SK-N-SH (cell line): Measurements from ENCODE around the gene TRIM16. TPM values are rescaled to one million over a fixed set of nuclear protein-coding genes. Genes with fewer than 3 reads are reported as not detected.

ENCODE experiments used
- CTCF ChIA-PET: fragments of 300-600, 350-600 bp; formaldehyde crosslinking; extraction: SDS; loops from one replicate; lab custom pipeline; 2021; lab: Yijun Ruan, JAX
- POLR2A ChIA-PET: fragments of 350-600 bp; sonication (Branson Sonifier 250); formaldehyde crosslinking; extraction: SDS; loops from one replicate; lab custom pipeline; 2020; ENCODE audit warnings: antibody characterized with exemption, inconsistent platforms; lab: Yijun Ruan, JAX
- DNase-seq: peaks from one replicate; pipeline ENCODE4 v3.0.0; 2012
- H2AFZ ChIP-seq: fragments of 200-600 bp; sonication (generic); 2 replicates; pipeline ENCODE4 v1.8.1; 2016; ENCODE audit warnings: antibody characterized with exemption, mild to moderate bottlenecking, low read depth
- H3F3A ChIP-seq: fragments of 200-600 bp; sonication (generic); replicated peaks from 2 replicates; pipeline ENCODE3; 2016; ENCODE audit warnings: antibody characterized with exemption, mild to moderate bottlenecking; ENCODE audit not compliant: insufficient read depth
- H3K27ac ChIP-seq, 2 experiments: fragments of 200-500 bp in 1 of 2; fragments of 200-600 bp in 1 of 2; sonication (Bioruptor generic) in 1 of 2; sonication (generic), shearing (Covaris generic) in 1 of 2; 2 replicates each; pipeline versions ENCODE4 v1.5.1 to v1.6.1; 2014 to 2016; ENCODE audit warnings: low read depth in 2 of 2, inconsistent platforms in 1 of 2, low read length in 1 of 2, mild to moderate bottlenecking in 1 of 2, mixed read lengths in 1 of 2
- H3K27me3 ChIP-seq: fragments of 200-600 bp; sonication (generic), shearing (Covaris generic); 2 replicates; pipeline ENCODE4 v1.6.1; 2016; ENCODE audit warnings: mixed run types; ENCODE audit not compliant: insufficient read depth
- H3K36me3 ChIP-seq, 2 experiments: fragments of 200-500 bp in 1 of 2; fragments of 200-600 bp in 1 of 2; sonication (Bioruptor generic) in 1 of 2; sonication (generic) in 1 of 2; replicated peaks in 1 of 2; 2 replicates each; pipeline versions ENCODE3 to v1.5.1; 2014 to 2016; ENCODE audit warnings: low read length in 1 of 2, mild to moderate bottlenecking in 1 of 2; ENCODE audit not compliant: insufficient read depth in 2 of 2, control insufficient read depth in 1 of 2
- H3K4me1 ChIP-seq, 2 experiments: fragments of 200-500 bp in 1 of 2; fragments of 200-600 bp in 1 of 2; sonication (Bioruptor generic) in 1 of 2; sonication (generic), shearing (Covaris generic) in 1 of 2; 2 replicates each; pipeline versions ENCODE4 v1.5.1 to v1.6.1; 2014 to 2016; ENCODE audit warnings: low read depth in 1 of 2, low read length in 1 of 2, mixed run types in 1 of 2; ENCODE audit not compliant: insufficient read depth in 2 of 2, control insufficient read depth in 1 of 2
- H3K4me2 ChIP-seq: fragments of 200-600 bp; sonication (generic), shearing (Covaris generic); 2 replicates; pipeline ENCODE4 v1.6.1; 2017; ENCODE audit warnings: mixed run types
- H3K4me3 ChIP-seq, 2 experiments: fragments of 200-500 bp in 1 of 2; fragments of 200-600 bp in 1 of 2; sonication (Bioruptor generic) in 1 of 2; sonication (generic), shearing (Covaris generic) in 1 of 2; 2 replicates each; pipeline versions ENCODE4 v1.5.1 to v1.8.1; 2014 to 2016; ENCODE audit warnings: low read depth in 2 of 2, inconsistent platforms in 1 of 2, low read length in 1 of 2, mild to moderate bottlenecking in 1 of 2, mixed read lengths in 1 of 2, moderate library complexity in 1 of 2
- H3K79me2 ChIP-seq: fragments of 200-600 bp; sonication (generic); 2 replicates; pipeline ENCODE4 v1.8.1; 2017; ENCODE audit warnings: mild to moderate bottlenecking; ENCODE audit not compliant: insufficient read depth
- H3K9ac ChIP-seq: fragments of 200-600 bp; sonication (generic); 2 replicates; pipeline ENCODE4 v1.6.1; 2017; ENCODE audit warnings: mixed run types
- H3K9me2 ChIP-seq: fragments of 200-600 bp; sonication (generic); 2 replicates; pipeline ENCODE4 v1.6.1; 2017; ENCODE audit warnings: mixed run types
- H3K9me3 ChIP-seq: fragments of 200-600 bp; sonication (generic); 2 replicates; pipeline ENCODE4 v1.6.1; 2017; ENCODE audit warnings: mixed run types, mild to moderate bottlenecking, moderate library complexity
- H4K20me1 ChIP-seq: fragments of 200-600 bp; sonication (generic); 2 replicates; pipeline ENCODE4 v1.6.1; 2017; ENCODE audit warnings: mild to moderate bottlenecking, mixed run types; ENCODE audit not compliant: insufficient read depth
- FOSL2 ChIP-seq: IDR thresholded peaks from 2 replicates; pipeline ENCODE4 v1.4.0; 2012; ENCODE audit warnings: low read depth, mild to moderate bottlenecking, moderate library complexity, borderline replicate concordance
- FOXJ3 ChIP-seq: sonication (generic); formaldehyde crosslinking; IDR thresholded peaks from 2 replicates; pipeline ENCODE4 v1.5.1; 2020; ENCODE audit warnings: mild to moderate bottlenecking, missing genetic modification reagents
- JUND ChIP-seq: IDR thresholded peaks from 2 replicates; pipeline ENCODE4 v1.4.0; 2012
- NFIC ChIP-seq: IDR thresholded peaks from 2 replicates; pipeline ENCODE4 v1.4.0; 2012; ENCODE audit warnings: borderline replicate concordance
- POLR2AphosphoS5 ChIP-seq: IDR thresholded peaks from 2 replicates; pipeline ENCODE4 v1.6.1; 2012; ENCODE audit warnings: low read depth, low read length
- RCOR1 ChIP-seq: fragments of 150-350 bp; IDR thresholded peaks from 2 replicates; pipeline ENCODE4 v1.6.1; 2017; ENCODE audit warnings: antibody characterized with exemption, low read length
- TCF12 ChIP-seq: IDR thresholded peaks from 2 replicates; pipeline ENCODE4 v1.4.0; 2012
- YY1 ChIP-seq: IDR thresholded peaks from 2 replicates; pipeline ENCODE4 v1.4.0; 2012; ENCODE audit warnings: low read depth, mild to moderate bottlenecking
- WGBS: methylation state at CpG from one replicate; pipeline ENCODE4 v1.1.6; 2017; ENCODE audit warnings: low lambda C conversion rate; 5-methylcytosine and 5-hydroxymethylcytosine counted together
- polyA plus RNA-seq, 3 experiments: library from polyadenylated mRNA; depleted of rRNA; stranded (reverse); fragments of >200 nt; gene quantifications; 2 replicates each; pipeline ENCODE4 v1.2.3, GENCODE V29; 2012
- TF ChIP-seq, protein P1 (sequence below): IDR thresholded peaks from 2 replicates; pipeline ENCODE4 v1.4.0; 2012; ENCODE audit warnings: low read depth, borderline replicate concordance
- TF ChIP-seq, protein P2 (sequence below): IDR thresholded peaks from 2 replicates; pipeline ENCODE4 v1.4.0; 2012; ENCODE audit warnings: low read depth, borderline replicate concordance
- TF ChIP-seq, protein P3 (sequence below): IDR thresholded peaks from 2 replicates; pipeline ENCODE4; 2012

Gene TRIM16
- polyA plus RNA-seq, 1 of the 3 experiments (the other 2 are of a cell fraction): 24.8 TPM

DNA sequence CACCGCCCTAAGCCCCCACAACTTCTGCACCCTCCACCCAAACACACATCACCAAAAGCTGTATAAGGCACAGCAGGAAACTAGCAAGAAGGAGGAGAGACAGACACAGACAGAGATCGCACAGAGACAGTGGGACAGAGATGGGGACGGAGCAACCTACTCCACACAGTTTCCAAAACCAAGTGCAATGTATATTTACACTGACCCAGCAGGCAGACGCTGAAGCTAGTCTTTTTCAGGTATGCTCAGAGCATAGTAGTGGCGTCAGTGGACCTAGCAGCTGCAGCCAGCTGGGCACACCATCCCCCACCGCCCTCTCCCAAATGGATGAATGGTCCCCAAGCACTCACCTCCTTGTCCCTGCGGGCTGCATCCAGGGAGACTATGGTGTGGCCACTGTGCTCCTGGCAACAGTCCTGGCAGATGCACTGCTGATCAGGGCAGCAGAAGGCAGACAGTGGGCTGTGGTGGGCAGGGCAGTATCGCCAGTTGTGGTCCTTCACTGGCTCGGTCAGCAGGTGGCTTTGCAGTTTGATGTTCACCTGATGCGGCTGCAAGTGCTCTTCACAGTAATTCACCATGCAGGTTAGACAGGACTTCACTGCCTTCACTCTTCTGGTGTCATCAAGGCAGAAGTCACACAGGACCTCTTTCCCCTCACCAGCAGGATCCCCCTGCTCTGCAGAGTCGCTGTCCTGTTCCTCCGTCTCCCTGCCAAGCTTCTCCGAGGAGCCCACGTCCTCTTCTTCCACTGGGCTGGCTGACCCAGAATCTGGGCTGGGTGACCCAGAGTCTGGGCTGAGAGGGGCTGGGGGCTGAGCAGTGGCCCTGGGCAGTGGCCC, 33.1 kb downstream of the TRIM16 start (continued):
- TF ChIP-seq, protein P1, sequence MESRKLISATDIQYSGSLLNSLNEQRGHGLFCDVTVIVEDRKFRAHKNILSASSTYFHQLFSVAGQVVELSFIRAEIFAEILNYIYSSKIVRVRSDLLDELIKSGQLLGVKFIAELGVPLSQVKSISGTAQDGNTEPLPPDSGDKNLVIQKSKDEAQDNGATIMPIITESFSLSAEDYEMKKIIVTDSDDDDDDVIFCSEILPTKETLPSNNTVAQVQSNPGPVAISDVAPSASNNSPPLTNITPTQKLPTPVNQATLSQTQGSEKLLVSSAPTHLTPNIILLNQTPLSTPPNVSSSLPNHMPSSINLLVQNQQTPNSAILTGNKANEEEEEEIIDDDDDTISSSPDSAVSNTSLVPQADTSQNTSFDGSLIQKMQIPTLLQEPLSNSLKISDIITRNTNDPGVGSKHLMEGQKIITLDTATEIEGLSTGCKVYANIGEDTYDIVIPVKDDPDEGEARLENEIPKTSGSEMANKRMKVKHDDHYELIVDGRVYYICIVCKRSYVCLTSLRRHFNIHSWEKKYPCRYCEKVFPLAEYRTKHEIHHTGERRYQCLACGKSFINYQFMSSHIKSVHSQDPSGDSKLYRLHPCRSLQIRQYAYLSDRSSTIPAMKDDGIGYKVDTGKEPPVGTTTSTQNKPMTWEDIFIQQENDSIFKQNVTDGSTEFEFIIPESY: no peak
- TF ChIP-seq FOSL2 (no peak), POLR2AphosphoS5 (no peak), FOXJ3 (CRISPR knock-in tag) (no peak), JUND (no peak), YY1 (no peak), NFIC (no peak)
- TF ChIP-seq, protein P2, sequence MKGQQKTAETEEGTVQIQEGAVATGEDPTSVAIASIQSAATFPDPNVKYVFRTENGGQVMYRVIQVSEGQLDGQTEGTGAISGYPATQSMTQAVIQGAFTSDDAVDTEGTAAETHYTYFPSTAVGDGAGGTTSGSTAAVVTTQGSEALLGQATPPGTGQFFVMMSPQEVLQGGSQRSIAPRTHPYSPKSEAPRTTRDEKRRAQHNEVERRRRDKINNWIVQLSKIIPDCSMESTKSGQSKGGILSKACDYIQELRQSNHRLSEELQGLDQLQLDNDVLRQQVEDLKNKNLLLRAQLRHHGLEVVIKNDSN: no peak

DNA sequence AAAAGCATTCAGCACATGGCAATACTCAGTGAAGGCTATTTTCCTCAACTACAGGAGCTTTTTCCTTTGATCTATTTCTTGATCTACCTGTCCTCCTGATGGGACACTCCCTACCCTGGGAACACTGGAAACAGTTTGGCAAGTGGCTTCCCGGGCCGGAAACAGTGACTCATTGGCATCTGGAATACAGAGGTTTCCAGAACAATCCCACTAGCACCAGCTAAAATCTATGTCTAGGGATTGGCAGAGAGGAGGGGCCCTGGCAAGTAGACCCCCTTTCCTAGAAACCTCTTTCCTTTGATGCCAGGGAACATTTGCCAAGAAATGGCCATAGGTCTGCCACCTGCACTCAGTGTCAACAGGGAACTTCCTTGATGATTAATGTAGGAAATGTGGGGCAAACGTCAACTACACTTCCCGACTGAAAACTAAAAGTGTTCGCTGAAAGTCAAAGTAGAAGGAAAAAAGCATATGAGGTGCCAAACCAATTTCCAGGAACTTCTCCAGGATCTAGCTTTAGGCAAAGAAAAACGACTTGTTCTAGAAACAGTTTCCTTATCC, 34.2 kb downstream of the TRIM16 start:
- Histone ChIP-seq H4K20me1 (no peaks in the 10 kb centered on the region), H3K9me2 (no peaks in the 10 kb centered on the region), H3K36me3 (no peaks in the 10 kb centered on the region), H3K4me3 (peak overlapping the region; percentile 46 to 85; a peak in 3 of 4 replicates), H3K9ac (peak overlapping the region; percentile 68; the same call in 1 of the 2 replicates), H3K27me3 (no peaks in the 10 kb centered on the region), H3K27ac (peak overlapping the region in 1 of 2 experiments; percentile 31; a peak in 1 of 4 replicates), H3K79me2 (peaks cover 30% of the 10 kb centered on the region; the same call in 1 of the 2 replicates), H3K4me2 (peak overlapping the region; percentile 91), H3F3A (peaks cover 4% of the 10 kb centered on the region), H3K4me1 (peaks cover 23 to 28% of the 10 kb centered on the region in 2 experiments), H2AFZ (no peak overlapping the region), H3K9me3 (no peaks in the 10 kb centered on the region)
- TF ChIP-seq TCF12 (0 out of 2 replicates have a peak, but pooled peaks have one; percentile 13), RCOR1 (no peak)
- TF ChIP-seq, protein P3, sequence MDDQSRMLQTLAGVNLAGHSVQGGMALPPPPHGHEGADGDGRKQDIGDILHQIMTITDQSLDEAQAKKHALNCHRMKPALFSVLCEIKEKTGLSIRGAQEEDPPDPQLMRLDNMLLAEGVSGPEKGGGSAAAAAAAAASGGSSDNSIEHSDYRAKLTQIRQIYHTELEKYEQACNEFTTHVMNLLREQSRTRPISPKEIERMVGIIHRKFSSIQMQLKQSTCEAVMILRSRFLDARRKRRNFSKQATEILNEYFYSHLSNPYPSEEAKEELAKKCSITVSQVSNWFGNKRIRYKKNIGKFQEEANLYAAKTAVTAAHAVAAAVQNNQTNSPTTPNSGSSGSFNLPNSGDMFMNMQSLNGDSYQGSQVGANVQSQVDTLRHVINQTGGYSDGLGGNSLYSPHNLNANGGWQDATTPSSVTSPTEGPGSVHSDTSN: 0 out of 2 replicates have a peak, but pooled peaks have one; percentile 6
- WGBS: 42% methylated on average over 6 of the region's 6 CpGs
- ChIA-PET CTCF (interaction anchor here (0.8 to 1.4 kb wide), 2 partner anchors 8 to 147 kb away, joined by 3 to 4 read pairs; no protein-coding TSS in a partner anchor), POLR2A (no interaction called here)
- no peak for DNase-seq
